ENCODE results near the gene WNT7B. TPM values are rescaled to one million over a fixed set of nuclear protein-coding genes. Genes with fewer than 3 reads are reported as not detected.

The WNT7B gene
- total RNA-seq, 2 experiments from 2014 or later: not detected

- no peak overlapping the region for H3K27ac Mint-ChIP-seq
- DNase-seq (no peak), ATAC-seq (no peak)
- H3K9me3 Mint-ChIP-seq (ENCODE audit: insufficient read depth): no peaks in the 10 kb centered on the region
- ChIA-PET POLR2A (no interaction called here), CTCF (no interaction called here)
- no peaks in the 10 kb centered on the region for H3K36me3 Mint-ChIP-seq (ENCODE audit: low read depth)
- peaks cover 58% of the 10 kb centered on the region for H3K27me3 Mint-ChIP-seq (ENCODE audit: low read depth)
- H3K4me1 Mint-ChIP-seq (ENCODE audit: low read depth): peaks cover 8% of the 10 kb centered on the region
- no peak overlapping the region for H3K4me3 Mint-ChIP-seq
Observed at GRCh38 chr22:45974498-45974897, 2.5 kb downstream of the WNT7B start.

GRCh38 chr22:45972889-45973253 lies 4.1 kb downstream of the WNT7B start:
- CTCF ChIA-PET: no interaction called here
- ATAC-seq (no peak), DNase-seq (no peak)
- POLR2A ChIA-PET: no interaction called here
- H3K9me3 Mint-ChIP-seq (ENCODE audit: insufficient read depth): no peaks in the 10 kb centered on the region
- no peaks in the 10 kb centered on the region for H3K36me3 Mint-ChIP-seq (ENCODE audit: low read depth)
- peaks cover 60% of the 10 kb centered on the region for H3K27me3 Mint-ChIP-seq (ENCODE audit: low read depth)
- H3K4me3 Mint-ChIP-seq: no peak overlapping the region
- peaks cover 7% of the 10 kb centered on the region for H3K4me1 Mint-ChIP-seq (ENCODE audit: low read depth)
- H3K27ac Mint-ChIP-seq: no peak overlapping the region

DNA sequence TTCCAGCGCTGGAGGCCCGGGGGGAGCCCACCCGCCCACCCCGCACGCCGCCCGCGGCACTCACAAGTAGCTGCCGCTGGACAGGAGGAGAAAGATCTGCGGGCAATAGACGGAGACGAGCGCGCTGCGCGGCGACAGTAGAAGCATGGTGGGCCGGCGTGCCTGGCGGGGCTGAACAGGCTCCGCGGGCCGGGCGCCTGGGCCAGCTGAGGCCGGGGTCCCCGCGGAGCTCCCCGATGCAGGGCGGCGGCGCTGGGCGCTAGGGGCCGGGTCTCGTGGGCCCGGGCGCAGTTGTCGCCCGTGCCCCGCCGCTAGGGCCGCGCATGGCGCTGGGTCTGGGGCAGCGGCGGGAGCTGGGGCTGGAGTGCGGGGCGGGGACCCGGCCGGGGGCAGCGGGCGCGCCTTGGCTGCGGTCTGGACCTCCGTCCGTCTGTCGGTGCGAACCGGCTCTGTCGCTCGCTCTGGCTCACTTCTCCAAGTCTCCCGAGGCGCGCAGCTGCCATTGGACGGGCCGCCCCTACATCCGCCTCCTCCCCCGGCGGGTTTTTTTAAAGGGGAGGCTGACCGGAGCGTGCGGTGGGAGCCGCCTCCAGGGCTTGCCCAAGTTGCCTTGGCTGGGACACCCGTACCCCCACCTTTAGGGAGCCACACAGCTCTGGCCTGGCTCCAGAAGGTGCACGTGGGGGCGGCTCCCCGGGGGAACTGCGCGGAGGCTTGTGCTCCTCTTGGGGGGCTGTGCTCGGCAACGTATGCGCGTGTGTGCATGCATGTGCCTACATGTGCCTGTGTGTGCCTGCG lies 4.7 kb downstream of the WNT7B start:
- peaks cover 3% of the 10 kb centered on the region for H3K4me1 Mint-ChIP-seq (ENCODE audit: low read depth)
- no peaks in the 10 kb centered on the region for H3K36me3 Mint-ChIP-seq (ENCODE audit: low read depth)
- no peak overlapping the region for H3K27ac Mint-ChIP-seq
- DNase-seq (no peak), ATAC-seq (no peak)
- H3K4me3 Mint-ChIP-seq: no peak overlapping the region
- ChIA-PET POLR2A (no interaction called here), CTCF (no interaction called here)
- no peaks in the 10 kb centered on the region for H3K9me3 Mint-ChIP-seq (ENCODE audit: insufficient read depth)
- H3K27me3 Mint-ChIP-seq (ENCODE audit: low read depth): peaks cover 55% of the 10 kb centered on the region

DNA sequence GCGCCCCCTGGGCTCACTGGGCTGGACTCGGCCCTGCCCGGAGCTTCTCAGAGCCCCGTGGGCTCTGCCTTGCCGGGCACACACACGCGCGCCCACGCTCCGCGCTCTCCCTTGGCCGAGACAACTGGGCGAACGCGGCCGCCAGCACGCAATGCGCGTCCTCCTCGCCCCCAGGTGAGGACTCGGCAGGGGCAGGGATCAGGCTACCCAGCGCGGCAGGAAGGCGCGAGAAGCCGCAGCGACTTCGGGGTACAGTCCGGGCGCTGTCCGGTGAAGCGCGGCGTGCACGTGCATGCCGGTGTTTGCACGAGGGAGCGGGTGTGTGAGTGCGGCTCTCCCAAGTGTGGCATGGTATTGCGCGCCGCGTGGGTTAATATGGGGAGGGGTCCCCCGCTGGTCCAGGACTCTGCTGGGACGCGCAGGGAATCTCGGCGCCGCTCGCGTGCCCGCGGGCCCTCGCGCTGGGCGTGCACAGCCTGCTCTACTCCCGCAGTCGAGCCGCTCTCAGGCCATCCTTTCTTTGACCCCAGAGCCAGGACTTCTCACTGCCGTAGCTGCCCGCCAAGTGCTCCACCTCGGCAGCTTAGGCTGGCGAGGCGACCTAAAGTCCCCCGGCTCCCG lies 5.4 kb downstream of the WNT7B start:
- Mint-ChIP-seq H3K9me3 (ENCODE audit: insufficient read depth) (no peaks in the 10 kb centered on the region), H3K36me3 (ENCODE audit: low read depth) (no peaks in the 10 kb centered on the region), H3K27me3 (ENCODE audit: low read depth) (peaks cover 54% of the 10 kb centered on the region), H3K4me3 (no peak overlapping the region), H3K27ac (no peak overlapping the region), H3K4me1 (ENCODE audit: low read depth) (peaks cover 3% of the 10 kb centered on the region)
- POLR2A ChIA-PET: no interaction called here
- ATAC-seq (no peak), DNase-seq (no peak)
- CTCF ChIA-PET: no interaction called here

DNA sequence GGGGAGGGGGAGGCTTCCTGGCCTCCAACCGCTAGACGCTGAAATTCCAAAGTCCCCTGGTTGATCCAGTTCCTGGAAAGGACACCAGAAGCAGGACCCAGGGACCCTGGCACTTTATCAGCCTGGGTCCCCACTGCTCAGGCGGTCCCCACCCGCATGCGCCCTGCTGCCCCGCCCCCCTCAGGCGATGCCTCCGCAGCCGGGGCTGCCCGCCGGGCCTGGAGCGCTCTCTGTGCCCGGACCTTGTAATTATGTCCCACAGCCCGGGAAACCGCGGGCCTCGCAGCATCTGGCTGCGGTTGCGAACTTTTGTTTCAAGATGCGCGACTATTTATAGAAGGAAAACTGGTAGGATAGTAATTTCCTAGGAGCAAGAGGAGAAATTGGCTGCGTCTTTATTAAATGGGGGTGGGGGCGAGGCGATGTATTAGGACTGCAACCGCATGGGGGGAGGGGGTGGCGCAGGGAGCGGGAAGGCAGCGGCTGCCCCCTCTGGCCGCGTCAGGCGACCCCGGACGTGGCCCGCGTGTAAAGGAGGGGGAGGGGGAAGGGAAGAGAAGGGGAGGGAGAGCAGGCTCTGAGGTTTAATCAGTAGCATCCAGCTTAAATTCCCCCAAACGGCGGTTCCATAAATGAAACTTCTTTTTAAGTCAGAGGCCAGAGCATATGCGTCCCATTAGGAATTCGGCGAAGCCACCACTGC lies 6.1 kb downstream of the WNT7B start:
- Mint-ChIP-seq H3K4me1 (ENCODE audit: low read depth) (peaks cover 3% of the 10 kb centered on the region), H3K9me3 (ENCODE audit: insufficient read depth) (no peaks in the 10 kb centered on the region), H3K27me3 (ENCODE audit: low read depth) (peaks cover 53% of the 10 kb centered on the region), H3K27ac (no peak overlapping the region), H3K36me3 (ENCODE audit: low read depth) (no peaks in the 10 kb centered on the region), H3K4me3 (no peak overlapping the region)
- ATAC-seq: no peak
- ChIA-PET POLR2A (no interaction called here), CTCF (no interaction called here)
- no peak for DNase-seq

GRCh38 chr22:45969801-45970470 lies 7.0 kb downstream of the WNT7B start:
- no peaks in the 10 kb centered on the region for H3K9me3 Mint-ChIP-seq (ENCODE audit: insufficient read depth)
- H3K4me1 Mint-ChIP-seq (ENCODE audit: low read depth): peaks cover 3% of the 10 kb centered on the region
- ChIA-PET POLR2A (interaction anchor here (0.6 kb wide), 1 partner anchor 66 kb away, joined by 3 read pairs; no protein-coding TSS in a partner anchor), CTCF (no interaction called here)
- peaks cover 44% of the 10 kb centered on the region for H3K27me3 Mint-ChIP-seq (ENCODE audit: low read depth)
- no peaks in the 10 kb centered on the region for H3K36me3 Mint-ChIP-seq (ENCODE audit: low read depth)
- DNase-seq: no peak
- no peak overlapping the region for H3K27ac Mint-ChIP-seq
- H3K4me3 Mint-ChIP-seq: no peak overlapping the region
- ATAC-seq: no peak

DNA sequence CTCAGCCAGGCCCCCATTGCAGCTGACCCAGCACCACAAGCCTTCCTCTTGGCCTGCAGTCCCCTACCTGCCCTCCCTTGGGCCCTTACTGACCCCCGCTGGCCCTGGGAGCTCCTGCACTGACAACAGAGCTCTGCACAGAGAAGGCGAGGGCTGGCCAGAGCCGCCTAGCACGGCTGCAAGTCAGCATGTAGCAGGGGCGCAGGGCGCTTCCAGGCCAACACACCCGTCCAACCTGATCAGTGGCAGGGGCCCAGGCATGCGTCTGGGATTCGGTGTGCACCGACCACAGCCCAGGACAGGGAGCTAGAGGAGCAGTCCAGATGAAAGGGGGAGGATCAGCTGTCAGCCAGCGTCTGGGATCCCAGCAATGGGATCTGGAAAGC lies 7.6 kb downstream of the WNT7B start:
- ChIA-PET POLR2A (interaction anchor here (0.6 kb wide), 1 partner anchor 66 kb away, joined by 3 read pairs; no protein-coding TSS in a partner anchor), CTCF (no interaction called here)
- no peak overlapping the region for H3K27ac Mint-ChIP-seq
- no peak for DNase-seq
- H3K36me3 Mint-ChIP-seq (ENCODE audit: low read depth): no peaks in the 10 kb centered on the region
- H3K9me3 Mint-ChIP-seq (ENCODE audit: insufficient read depth): no peaks in the 10 kb centered on the region
- ATAC-seq: no peak
- H3K4me1 Mint-ChIP-seq (ENCODE audit: low read depth): peaks cover 3% of the 10 kb centered on the region
- no peak overlapping the region for H3K4me3 Mint-ChIP-seq
- peaks cover 40% of the 10 kb centered on the region for H3K27me3 Mint-ChIP-seq (ENCODE audit: low read depth)

DNA sequence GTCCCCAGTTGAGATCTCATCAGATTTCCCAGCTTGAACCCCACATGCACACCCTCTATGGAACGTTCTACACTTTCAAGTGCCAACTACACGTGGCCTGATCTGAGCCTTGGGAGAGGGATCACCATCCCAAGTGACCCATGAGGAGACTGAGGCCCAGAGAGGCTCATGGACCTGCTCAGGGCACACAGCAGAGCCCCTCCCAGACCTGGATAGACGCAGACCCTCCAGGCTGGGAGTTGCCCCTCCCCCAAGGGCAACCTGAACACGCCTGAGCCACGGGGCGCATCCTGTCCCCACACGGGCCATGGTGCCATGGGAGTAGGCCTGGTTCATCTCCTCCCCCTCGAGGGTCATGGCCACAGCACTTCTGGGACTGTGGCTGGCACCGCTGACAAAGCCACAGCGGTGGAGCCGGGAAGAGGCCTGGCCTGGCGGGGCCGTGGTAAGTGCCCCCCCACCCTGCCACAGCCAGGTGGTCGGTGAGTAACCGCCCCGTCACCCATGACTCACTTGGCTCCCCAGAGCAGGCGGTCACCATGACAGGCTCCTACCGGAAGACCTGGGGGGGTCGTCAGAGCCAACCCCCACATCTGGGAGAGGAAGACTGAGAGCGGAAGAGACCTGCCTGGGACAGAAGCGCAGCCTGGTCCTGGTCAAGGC lies 8.1 kb downstream of the WNT7B start:
- H3K36me3 Mint-ChIP-seq (ENCODE audit: low read depth): no peaks in the 10 kb centered on the region
- no peak overlapping the region for H3K4me3 Mint-ChIP-seq
- DNase-seq: no peak
- H3K4me1 Mint-ChIP-seq (ENCODE audit: low read depth): peaks cover 3% of the 10 kb centered on the region
- ChIA-PET CTCF (no interaction called here), POLR2A (no interaction called here)
- H3K9me3 Mint-ChIP-seq (ENCODE audit: insufficient read depth): no peaks in the 10 kb centered on the region
- peaks cover 35% of the 10 kb centered on the region for H3K27me3 Mint-ChIP-seq (ENCODE audit: low read depth)
- H3K27ac Mint-ChIP-seq: no peak overlapping the region
- no peak for ATAC-seq

DNA sequence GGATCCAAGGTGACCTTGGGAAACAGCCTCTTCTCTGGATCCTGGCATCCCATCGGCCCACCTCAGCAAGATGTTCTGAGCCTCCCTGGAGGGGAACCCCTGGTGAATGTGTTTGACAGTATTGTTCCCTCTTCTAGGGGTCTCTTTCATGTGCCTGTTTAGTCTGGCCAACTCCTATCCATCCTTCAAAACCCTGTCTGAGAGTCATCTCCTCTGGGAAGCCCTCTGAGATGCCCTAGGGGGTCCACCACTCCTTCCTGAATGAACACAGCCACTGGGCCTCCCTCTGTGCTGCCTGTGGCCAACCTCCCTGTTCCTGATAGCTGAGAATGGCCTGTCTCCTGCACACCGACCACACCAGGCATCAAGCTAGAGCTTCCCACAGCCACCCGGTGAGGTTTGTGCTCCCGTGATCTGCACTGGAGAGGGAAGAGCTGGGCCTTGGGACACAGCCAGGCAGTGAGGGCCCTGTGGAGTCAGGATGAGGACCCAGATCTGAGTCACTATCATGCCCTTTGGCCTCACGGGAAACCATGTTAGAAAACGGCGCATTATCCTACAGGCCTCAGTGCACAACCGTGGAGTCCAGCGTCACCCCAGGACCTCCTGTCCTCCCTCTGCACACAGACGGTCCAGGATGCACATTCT lies 8.8 kb downstream of the WNT7B start:
- Mint-ChIP-seq H3K9me3 (ENCODE audit: insufficient read depth) (no peaks in the 10 kb centered on the region), H3K4me3 (no peak overlapping the region), H3K27ac (no peak overlapping the region), H3K36me3 (ENCODE audit: low read depth) (no peaks in the 10 kb centered on the region), H3K27me3 (ENCODE audit: low read depth) (peaks cover 29% of the 10 kb centered on the region), H3K4me1 (ENCODE audit: low read depth) (peaks cover 3% of the 10 kb centered on the region)
- POLR2A ChIA-PET: no interaction called here
- CTCF ChIA-PET: no interaction called here
- DNase-seq (no peak), ATAC-seq (no peak)

- Mint-ChIP-seq H3K27me3 (ENCODE audit: low read depth) (peaks cover 21% of the 10 kb centered on the region), H3K36me3 (ENCODE audit: low read depth) (no peaks in the 10 kb centered on the region), H3K27ac (no peak overlapping the region), H3K4me3 (no peak overlapping the region), H3K4me1 (ENCODE audit: low read depth) (peaks cover 3% of the 10 kb centered on the region), H3K9me3 (ENCODE audit: insufficient read depth) (no peaks in the 10 kb centered on the region)
- ChIA-PET POLR2A (no interaction called here), CTCF (no interaction called here)
- DNase-seq (no peak), ATAC-seq (no peak)
Observed at GRCh38 chr22:45966895-45967365, 10.0 kb downstream of the WNT7B start.

DNA sequence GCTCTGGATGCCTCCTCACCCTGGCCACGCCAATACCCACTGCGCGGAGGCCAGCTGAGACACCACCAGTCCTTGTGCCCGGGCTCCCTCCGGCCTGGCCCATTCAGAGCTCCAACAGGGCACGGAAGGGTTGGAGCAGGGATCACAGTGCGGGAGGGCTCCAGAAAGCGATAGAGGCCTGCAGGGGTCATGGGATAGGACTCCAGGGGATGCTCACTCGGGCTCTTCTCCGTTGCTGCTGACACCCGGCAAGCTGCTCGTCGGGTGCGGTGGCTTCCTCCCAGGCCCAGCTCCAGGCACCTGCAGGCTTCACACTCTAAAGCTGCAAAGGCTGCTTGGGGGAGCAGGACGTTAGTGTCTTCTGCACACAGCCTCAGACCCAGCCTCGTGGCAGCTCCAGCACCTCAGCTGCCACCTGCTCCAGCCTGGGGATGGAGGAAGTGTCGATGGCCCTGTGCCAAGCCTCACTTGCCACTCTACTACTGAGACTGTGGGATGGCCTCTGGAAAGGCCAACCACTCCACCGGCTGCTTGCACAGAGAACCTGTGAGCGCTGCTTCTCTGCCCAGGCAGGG lies 10.6 kb downstream of the WNT7B start:
- ChIA-PET CTCF (no interaction called here), POLR2A (interaction anchor here (0.6 kb wide), 1 partner anchor 369 kb away, joined by 3 read pairs; the partner anchor contains the start of gene TRMU)
- Mint-ChIP-seq H3K9me3 (ENCODE audit: insufficient read depth) (no peaks in the 10 kb centered on the region), H3K4me1 (ENCODE audit: low read depth) (peaks cover 3% of the 10 kb centered on the region), H3K27me3 (ENCODE audit: low read depth) (peaks cover 21% of the 10 kb centered on the region), H3K36me3 (ENCODE audit: low read depth) (no peaks in the 10 kb centered on the region), H3K4me3 (no peak overlapping the region), H3K27ac (no peak overlapping the region)
- no peak for DNase-seq
- no peak for ATAC-seq

All from activated CD8-positive, alpha-beta T cell treated with anti-CD3 and anti-CD28 coated beads, Interleukin-2, amount 10 ng/mL, durations not matched to agents 7 days and 5 days (primary cell).